Ovary (tissue), 9 donors: ENCODE data around the gene EPB41L3. TPM values are rescaled to one million over a fixed set of nuclear protein-coding genes. Genes with fewer than 3 reads are reported as not detected.

Experiments
- DNase-seq, 5 donors: peaks; one replicate each; pipeline ENCODE4 v3.0.0-alpha.2; 2019 to 2020
- H3K27ac ChIP-seq, 2 donors: fragments of 200-600 bp; one replicate each; pipeline versions ENCODE4 v1.5.1 to v1.8.0; 2019 to 2022
- H3K27me3 ChIP-seq: fragments of 200-600 bp; one replicate; pipeline ENCODE4 v1.8.0; 2022
- H3K36me3 ChIP-seq: fragments of 200-600 bp; sonication (generic); one replicate; pipeline ENCODE4 v1.5.1; 2019
- H3K4me1 ChIP-seq: one replicate; pipeline ENCODE4 v1.8.1; 2013; ENCODE audit warnings: mild to moderate bottlenecking, moderate library complexity; ENCODE audit not compliant: insufficient read depth
- H3K4me3 ChIP-seq: fragments of 200-600 bp; sonication (generic); one replicate; pipeline ENCODE4 v1.5.1; 2017
- H3K9me3 ChIP-seq, 2 donors: fragments of 200-600 bp in 1 of 2; sonication (generic) in 1 of 2; one replicate each; pipeline versions ENCODE4 v1.5.1 to v1.8.1; 2013 to 2019; ENCODE audit warnings: mild to moderate bottlenecking in 1 of 2, moderate library complexity in 1 of 2
- EP300 ChIP-seq: sonication (generic); formaldehyde crosslinking; IDR thresholded peaks from one replicate; pipeline ENCODE4 v1.6.1; 2017; ENCODE audit warnings: antibody characterized with exemption
- POLR2A ChIP-seq: fragments of 450-650 bp; IDR thresholded peaks from one replicate; pipeline ENCODE4 v1.6.1; 2017; ENCODE audit warnings: antibody characterized with exemption, mild to moderate bottlenecking, moderate library complexity
- WGBS, 3 donors: extraction: QIAGEN DNeasy Blood & Tissue Kit in 1 of 3; methylation state at CpG; one replicate each; pipeline versions ENCODE4 v1.1.5 to v1.1.7; 2013 to 2017; 5-methylcytosine and 5-hydroxymethylcytosine counted together
- intact Hi-C, 4 donors: fragments of 100-400 bp; cut with DNase I; formaldehyde crosslinking; loops; one replicate each; pipeline versions ENCODE4 v1.11.0 to v1.15.1; 2022 to 2023
- polyA plus RNA-seq, 2 donors: library from polyadenylated mRNA; stranded (reverse); fragments of 200-250 nt in 1 of 2; fragments of 350-450 nt in 1 of 2; fragmentation: Illumina TruSeq in 1 of 2; extraction: RNeasy Lipid Tissue Mini Kit (QIAGEN cat#74804) in 1 of 2; gene quantifications; one replicate each; pipeline ENCODE4 v1.2.3, GENCODE V29; 2013 to 2014
- total RNA-seq, 7 donors: library from RNA; depleted of rRNA in 2 of 7; stranded (reverse); fragments of >200 nt in 2 of 7; fragmentation: NEBNext Ultra II Directional in 3 of 7; extraction: Animal tissue kit (Norgen Biotek cat#: 25700) in 3 of 7; gene quantifications; one replicate each; pipeline versions ENCODE4 v1.1.0 to v1.2.4, GENCODE V29; 2016 to 2023
- TF ChIP-seq, protein P1 (sequence below), 3 donors: fragments of 450-650 bp in 2 of 3; fragments of 200-600 bp in 1 of 3; IDR thresholded peaks; one replicate each; pipeline versions ENCODE4 v1.5.1 to v1.8.0; 2016 to 2022; ENCODE audit warnings: antibody characterized with exemption in 3 of 3, mild to moderate bottlenecking in 1 of 3
- donor health status: DM: no; HTN: no; CAD: no; lungs with moderate emphysema.
- donor health status: DM: no; HTN: no; CAD: no.
- donor health status: Bipolar disorder and iron deficiency.
- donor health status: DM: yes; HTN: yes; CAD: no.
- donor health status: DM: no; HTN: no; CAD: no.
- donor health status: DM: yes; HTN: yes; CAD: no.

EPB41L3 gene
- total and polyA plus RNA-seq, 9 donors, result 6.6 to 58.1 (median 29.5) TPM

- TF ChIP-seq POLR2A, result no peak
- TF ChIP-seq EP300, result no peak
- TF ChIP-seq, protein P1, sequence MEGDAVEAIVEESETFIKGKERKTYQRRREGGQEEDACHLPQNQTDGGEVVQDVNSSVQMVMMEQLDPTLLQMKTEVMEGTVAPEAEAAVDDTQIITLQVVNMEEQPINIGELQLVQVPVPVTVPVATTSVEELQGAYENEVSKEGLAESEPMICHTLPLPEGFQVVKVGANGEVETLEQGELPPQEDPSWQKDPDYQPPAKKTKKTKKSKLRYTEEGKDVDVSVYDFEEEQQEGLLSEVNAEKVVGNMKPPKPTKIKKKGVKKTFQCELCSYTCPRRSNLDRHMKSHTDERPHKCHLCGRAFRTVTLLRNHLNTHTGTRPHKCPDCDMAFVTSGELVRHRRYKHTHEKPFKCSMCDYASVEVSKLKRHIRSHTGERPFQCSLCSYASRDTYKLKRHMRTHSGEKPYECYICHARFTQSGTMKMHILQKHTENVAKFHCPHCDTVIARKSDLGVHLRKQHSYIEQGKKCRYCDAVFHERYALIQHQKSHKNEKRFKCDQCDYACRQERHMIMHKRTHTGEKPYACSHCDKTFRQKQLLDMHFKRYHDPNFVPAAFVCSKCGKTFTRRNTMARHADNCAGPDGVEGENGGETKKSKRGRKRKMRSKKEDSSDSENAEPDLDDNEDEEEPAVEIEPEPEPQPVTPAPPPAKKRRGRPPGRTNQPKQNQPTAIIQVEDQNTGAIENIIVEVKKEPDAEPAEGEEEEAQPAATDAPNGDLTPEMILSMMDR (IDR thresholded peaks at IDR 0.05), result no peak
- intact Hi-C loops, result no loop called here
- Histone ChIP-seq H3K27ac (no peak overlapping the region), H3K4me1 (no peaks in the 10 kb centered on the region), H3K9me3 (no peaks in the 10 kb centered on the region), H3K4me3 (no peak overlapping the region), H3K27me3 (no peaks in the 10 kb centered on the region), H3K36me3 (no peaks in the 10 kb centered on the region)
- DNase-seq, result no peak
- WGBS, 3 donors, result 57 to 70% (median 63%) methylated on average over 7 of the region's 7 CpGs
Observed at GRCh38 chr18:5500158-5500939, 43.4 kb downstream of the EPB41L3 start.

DNA sequence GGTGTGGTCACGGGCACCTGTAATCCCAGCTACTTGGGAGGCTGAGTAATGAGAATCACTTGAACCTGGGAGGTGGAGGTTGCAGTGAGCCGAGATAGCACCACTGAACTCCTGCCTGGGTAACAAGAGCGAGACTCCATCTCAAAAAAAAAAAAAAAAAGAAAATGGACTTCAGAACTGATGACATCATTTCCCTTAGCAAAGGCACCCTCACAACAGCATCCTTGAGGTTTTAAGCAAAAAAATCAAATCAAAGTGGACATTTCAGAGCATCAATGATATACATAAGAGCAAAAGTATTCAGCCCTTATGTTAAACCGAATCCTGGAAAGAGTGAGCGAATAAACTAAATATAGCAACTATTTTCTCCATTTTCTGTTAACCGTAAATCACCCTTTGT is 45.3 kb downstream of the EPB41L3 start:
- no peak for DNase-seq
- TF ChIP-seq EP300 (no peak), POLR2A (no peak)
- TF ChIP-seq, protein P1 (IDR thresholded peaks at IDR 0.05), result no peak
- 91 to 95% (median 92%) methylated on average over 6 of the region's 6 CpGs for WGBS, 3 donors
- Histone ChIP-seq H3K4me1 (no peaks in the 10 kb centered on the region), H3K27ac (no peak overlapping the region), H3K4me3 (no peak overlapping the region), H3K36me3 (no peaks in the 10 kb centered on the region), H3K27me3 (no peaks in the 10 kb centered on the region), H3K9me3 (no peaks in the 10 kb centered on the region)
- intact Hi-C loops, result no loop called here

DNA sequence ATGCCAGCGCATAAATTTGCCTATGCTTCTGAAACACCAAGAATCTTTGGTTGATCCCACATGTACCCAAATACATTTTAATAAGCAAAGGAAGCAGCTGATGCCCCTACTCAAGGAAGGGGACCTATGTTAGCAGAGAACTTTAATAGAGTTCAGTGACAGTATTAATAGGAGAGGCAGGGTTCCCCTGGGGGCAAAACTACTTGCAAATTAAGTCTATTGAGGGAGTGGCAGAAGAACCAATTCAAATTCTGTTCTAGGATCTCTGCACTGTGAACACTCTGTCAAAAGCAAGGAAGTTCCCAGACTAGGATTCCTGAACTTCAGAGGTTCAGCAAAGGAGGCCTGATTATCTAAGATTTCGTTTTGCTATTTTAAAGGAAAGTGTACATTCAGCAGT is 47.5 kb downstream of the EPB41L3 start:
- WGBS, 3 donors, result 83 to 86% (median 85%) methylated on average over 2 of the region's 2 CpGs
- H3K27me3 ChIP-seq, result no peaks in the 10 kb centered on the region
- H3K4me3 ChIP-seq, result no peak overlapping the region
- H3K9me3 ChIP-seq, result no peaks in the 10 kb centered on the region
- DNase-seq, result no peak
- intact Hi-C loops, result no loop called here
- H3K27ac ChIP-seq, result no peak overlapping the region
- TF ChIP-seq EP300 (no peak), POLR2A (no peak)
- TF ChIP-seq, protein P1 (IDR thresholded peaks at IDR 0.05), result no peak
- no peaks in the 10 kb centered on the region for H3K4me1 ChIP-seq
- H3K36me3 ChIP-seq, result no peaks in the 10 kb centered on the region

DNA sequence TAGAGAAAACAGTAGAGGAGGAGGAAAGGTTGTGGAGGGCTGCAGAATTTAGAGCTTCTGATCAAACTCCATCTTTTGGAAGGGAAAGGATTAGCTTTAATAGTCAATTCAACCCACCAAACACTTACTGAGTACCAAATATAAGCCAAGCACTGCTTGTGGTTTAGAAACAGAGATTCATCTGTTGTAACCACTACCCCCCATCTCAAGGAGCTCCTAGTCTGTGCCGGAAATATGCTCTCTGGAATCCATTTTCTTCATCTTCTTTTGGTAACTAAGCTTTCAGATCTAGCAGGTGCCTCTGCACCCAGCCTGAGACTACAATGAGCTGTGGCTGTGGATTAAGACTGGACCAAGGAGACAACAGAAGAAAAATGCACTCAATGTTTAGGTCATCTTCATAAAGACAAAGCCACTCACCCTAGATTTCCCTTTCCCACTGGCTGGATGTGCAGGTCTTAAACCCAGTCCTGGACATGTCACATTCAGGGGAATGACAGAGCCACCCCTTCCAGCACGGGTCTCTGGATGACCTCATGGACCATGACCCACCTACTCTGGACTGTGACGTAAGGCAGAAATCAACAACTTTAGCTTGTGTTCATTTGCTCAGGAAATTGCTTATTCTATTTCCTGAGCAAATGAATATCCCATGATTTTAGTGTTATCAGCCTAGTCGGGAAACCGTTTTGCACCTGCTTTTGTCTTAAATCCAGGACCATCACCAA is 52.9 kb downstream of the EPB41L3 start:
- no peak for DNase-seq
- Histone ChIP-seq H3K4me3 (no peak overlapping the region), H3K27ac (no peak overlapping the region), H3K9me3 (no peaks in the 10 kb centered on the region), H3K4me1 (no peaks in the 10 kb centered on the region), H3K27me3 (no peaks in the 10 kb centered on the region), H3K36me3 (no peaks in the 10 kb centered on the region)
- WGBS, 3 donors, result 87 to 89% (median 89%) methylated on average over 5 of the region's 5 CpGs
- intact Hi-C loops, result no loop called here
- TF ChIP-seq POLR2A (no peak), EP300 (no peak)
- TF ChIP-seq, protein P1 (IDR thresholded peaks at IDR 0.05), result no peak
